GM21528 (cell line): ENCODE results near the gene TMC1.

Source experiments
- ATAC-seq: cut with Tn5 transposase; IDR thresholded peaks from one replicate; pipeline ENCODE4 v1.9.1; 2021; ENCODE audit warnings: mild to moderate bottlenecking, moderate library complexity; ENCODE audit not compliant: unreplicated experiment, low FRiP score

The TMC1 gene

GRCh38 chr9:72565535-72565934, 44.1 kb downstream of the TMC1 start:
- ATAC-seq: no peak

DNA sequence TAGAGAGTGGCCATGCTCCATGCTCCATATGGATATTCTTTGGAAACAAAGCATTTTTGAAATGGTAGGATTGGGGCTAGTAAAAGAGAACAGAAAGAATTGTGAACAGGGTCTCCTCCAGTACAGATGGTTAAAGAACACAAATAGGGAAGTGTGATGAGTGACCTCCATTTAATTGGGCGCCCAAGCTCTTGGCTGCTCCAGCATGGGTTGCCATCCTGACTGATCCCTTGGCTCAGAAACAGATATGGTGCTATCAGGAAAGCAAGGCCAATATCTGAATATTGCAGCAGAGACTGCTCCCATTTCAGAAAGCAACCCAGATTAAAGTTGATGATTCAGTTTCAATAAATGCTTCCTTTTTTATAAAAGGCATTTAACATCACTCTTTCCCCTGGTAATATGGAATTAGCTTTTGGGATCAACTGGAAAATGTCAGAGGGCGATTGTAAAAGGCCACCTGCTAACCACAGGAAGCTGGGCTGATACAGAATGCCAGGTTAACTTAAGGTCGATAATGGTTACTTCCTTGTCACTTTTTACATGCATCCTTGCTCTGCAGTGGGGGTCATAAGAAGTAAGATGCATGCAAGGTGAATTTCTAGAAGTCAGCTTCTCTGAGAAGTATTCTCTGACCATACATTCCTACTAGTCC, 52.9 kb downstream of the TMC1 start:
- no peak for ATAC-seq

DNA sequence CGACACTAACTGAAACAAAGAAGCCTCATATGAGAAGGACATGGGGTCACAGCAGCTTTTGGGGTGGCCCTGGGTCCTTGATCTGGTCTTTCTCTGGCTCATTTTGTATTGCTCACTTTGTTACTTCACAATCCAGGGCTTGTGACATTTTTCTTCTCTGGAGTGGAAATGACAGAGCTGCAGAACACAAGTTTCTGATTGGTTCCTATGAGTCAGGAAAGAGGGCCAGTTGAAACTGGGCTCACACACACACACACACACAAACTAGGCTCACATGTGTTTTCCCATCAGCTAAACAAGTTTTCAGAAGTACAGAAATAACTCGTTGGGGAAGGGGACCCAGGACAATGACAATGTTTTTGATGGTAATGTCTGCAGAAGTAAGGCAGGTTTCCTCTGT, 54.3 kb downstream of the TMC1 start:
- ATAC-seq: no peak

- ATAC-seq: no peak
Observed at GRCh38 chr9:72576087-72576486, 54.7 kb downstream of the TMC1 start.

DNA sequence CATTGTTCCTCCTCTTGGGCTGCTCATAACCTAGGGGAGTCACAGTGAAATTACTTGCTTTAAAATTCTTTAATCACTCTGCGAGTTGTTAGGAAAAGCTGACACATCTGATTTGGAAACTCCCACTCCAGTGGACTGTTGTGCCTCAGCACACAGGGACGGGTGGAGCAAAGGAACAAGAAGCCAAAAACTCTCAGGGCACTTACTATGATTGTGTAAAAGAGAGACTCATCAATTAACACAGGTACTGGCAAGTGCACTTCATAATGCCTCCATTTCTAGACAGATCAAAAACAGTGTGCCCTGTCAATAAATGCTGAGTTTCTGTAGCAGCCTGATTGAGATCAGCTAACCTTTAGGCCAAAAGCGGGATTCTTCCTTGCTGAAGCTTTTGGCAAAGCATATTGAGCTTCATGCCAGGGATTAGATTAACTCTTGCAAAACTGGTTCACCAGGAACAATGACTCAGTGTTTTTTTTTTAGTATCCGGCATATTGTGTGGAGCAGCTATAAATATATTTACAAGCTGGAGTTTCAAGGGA, 55.9 kb downstream of the TMC1 start:
- no peak for ATAC-seq

DNA sequence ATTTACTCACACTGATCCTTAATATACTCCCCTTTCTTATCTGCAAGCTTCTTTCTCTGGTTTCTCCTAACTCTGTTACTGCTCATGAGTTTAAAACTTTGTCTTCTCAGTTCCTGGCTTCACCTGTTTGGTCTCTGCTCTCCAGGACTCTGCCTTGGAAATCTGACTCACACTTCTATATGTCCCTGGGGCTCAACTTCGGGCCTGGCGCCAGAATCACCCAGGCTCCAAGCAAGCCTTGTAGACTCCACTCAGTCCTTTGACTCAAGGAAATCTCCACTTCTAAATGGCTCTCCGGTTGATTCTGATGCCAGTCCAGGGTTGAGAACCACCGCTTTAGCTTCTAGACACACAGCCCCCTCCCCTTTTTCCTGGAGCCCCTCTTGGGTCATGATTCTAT, 57.8 kb downstream of the TMC1 start:
- ATAC-seq: no peak

DNA sequence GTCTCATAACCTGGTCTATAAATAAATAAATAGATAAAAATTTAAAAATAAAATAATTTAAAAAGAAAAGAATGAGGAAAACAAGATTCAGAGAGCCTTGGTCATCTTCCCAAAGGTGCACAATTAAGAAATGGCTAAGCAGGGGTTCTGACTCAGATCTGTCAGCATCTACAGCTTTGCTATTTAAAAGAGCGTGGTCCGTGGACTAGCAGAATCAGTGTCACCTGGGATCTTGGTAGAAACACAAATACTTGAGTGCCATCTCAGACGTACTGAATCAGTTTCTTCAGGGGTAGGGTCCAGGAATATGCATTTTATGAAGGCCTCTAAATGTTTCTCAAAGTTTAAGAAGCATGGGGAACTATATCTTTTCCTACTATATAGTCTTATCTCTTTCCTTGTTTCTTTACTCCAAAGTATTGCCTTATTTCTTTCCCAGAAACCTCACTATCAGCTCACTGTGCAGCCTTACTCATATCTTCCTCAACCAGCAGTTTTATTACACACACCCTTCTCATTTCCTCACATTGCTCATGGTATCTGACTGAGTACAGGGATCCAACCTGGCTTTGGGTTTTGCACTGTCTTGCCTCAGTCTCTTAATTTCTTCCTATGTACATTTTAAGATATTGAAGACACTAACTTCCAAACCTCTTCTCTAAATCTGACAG, 58.6 kb downstream of the TMC1 start:
- no peak for ATAC-seq

- no peak for ATAC-seq
Observed at GRCh38 chr9:72581694-72582093, 60.3 kb downstream of the TMC1 start.

GRCh38 chr9:72583370-72583769, 62.0 kb downstream of the TMC1 start:
- no peak for ATAC-seq

DNA sequence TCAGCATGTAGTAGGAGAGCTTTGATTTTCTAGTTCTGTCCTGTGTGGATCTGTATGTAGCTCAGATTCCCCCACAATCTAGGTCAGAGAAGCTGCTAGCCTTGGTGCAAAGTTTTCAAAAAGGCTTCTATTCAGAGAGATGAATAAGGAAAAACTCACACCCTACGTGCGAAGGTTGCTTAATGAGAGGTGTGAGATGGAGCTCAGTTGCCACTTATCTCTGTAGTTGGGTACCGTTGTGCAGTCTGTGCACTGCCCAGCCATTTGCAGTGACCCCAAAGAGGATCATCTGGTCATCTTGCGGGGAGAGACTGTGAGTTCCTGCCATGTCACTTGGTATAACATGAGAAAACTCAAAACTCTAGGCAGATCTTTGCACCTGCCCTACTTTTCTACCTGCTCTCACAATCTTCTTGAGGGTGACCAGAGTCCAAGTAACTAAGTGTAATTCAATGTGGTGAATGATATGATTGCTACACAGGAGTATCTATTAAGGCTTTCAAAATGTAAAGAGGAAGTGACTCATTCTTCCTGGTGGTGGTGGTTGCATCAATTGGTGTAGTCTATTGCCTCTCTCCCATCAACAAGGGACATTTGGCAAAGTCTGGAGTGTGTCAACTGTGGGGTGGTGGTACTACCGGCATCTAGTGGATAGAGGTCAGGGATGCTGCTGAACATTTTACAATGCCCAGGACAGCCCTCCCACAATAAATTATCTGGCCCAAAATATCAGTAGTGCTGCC, 65.2 kb downstream of the TMC1 start:
- ATAC-seq: no peak

DNA sequence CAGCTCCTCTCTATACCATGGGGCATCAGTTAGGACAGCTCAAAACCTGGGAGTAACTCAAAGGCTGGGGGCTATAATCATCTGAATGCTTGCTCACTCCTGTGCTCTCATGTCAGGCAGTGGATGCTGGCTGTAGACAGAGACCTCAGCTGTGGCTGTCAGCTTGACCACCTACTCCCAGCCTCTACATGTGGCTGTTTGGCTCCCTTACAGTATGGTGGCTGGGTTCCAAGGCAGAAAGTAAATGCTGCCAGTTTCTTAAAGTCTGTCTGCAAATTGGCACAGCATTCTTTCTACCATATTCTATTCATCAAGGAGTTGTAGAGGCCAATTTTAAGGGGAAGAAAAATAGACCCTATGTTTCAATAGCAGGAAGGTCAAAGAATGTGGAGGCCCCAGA, 66.9 kb downstream of the TMC1 start:
- ATAC-seq: no peak

- no peak for ATAC-seq
Observed at GRCh38 chr9:72589667-72590521, 68.5 kb downstream of the TMC1 start.

DNA sequence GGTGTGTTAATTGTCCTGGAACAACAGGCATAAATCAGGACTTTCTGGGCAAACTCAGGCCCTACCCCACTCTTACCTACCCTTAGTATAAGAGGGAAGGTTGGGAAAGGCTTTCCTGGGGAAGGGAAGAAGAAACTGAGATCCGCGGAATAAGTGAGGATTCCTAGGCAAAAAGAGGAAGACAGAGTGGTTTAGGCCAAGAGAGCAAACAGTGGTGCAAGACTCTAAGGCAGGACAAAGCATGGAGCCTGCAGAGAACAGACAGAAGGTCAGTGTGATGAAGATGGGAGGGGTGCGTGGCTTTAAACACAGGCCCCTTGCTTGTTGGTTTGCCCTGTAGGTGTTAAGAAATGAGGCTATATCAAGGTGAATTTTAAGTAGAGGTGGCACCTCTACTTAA, 69.4 kb downstream of the TMC1 start:
- no peak for ATAC-seq

GRCh38 chr9:72592502-72593403, 71.3 kb downstream of the TMC1 start:
- ATAC-seq: no peak

- ATAC-seq: no peak
Observed at GRCh38 chr9:72596451-72597180, 75.2 kb downstream of the TMC1 start.

DNA sequence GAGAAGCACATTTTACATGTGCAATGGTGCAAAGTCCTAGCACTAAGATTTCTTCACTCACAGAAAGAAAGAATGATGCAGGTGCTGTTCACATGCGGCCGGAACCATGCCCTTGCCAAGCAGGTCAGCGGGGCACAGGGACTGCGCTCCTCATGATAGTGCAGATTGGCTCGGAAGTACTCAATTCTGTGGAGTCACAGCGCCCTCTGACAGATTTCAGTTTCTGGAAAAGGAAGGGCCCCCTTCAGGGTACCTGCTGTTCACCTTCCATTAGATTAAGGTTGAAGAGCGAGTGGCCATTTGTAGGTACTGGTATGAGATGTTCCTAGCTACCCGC, 75.7 kb downstream of the TMC1 start:
- no peak for ATAC-seq

- ATAC-seq: no peak
Observed at GRCh38 chr9:72597601-72598000, 76.2 kb downstream of the TMC1 start.

DNA sequence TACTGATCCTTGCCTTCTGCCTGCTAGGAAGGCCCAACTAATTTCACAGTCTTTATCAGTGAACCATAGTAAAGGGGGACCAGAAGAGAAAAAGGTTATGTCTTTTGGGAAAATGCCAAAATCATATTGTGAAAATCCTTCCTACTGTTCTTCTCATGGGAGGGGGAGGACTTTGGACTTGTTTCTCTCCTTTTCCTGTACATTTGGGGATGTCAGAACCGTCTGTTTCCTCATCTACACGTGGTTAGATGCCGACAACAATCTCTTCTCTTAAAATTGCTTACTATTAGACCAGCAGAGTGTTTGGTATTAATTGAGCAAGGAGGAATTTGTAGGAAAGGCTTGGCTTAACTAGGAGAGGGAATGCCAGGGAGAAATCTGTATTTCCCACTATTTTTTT, 77.2 kb downstream of the TMC1 start:
- ATAC-seq: no peak

- ATAC-seq: no peak
Observed at GRCh38 chr9:72599874-72600534, 78.6 kb downstream of the TMC1 start.
